Neuronal stem cell (in vitro differentiated cells): Measurements from ENCODE around the gene OTOGL.

ENCODE experiments used
- DNase-seq: peaks from one replicate; pipeline ENCODE4 v3.0.0-alpha.2; 2013; ENCODE audit warnings: low spot score
- H2AFZ ChIP-seq: one replicate; pipeline ENCODE4 v1.6.1; 2013; ENCODE audit warnings: mild to moderate bottlenecking, low read length, inconsistent platforms
- H2AK5ac ChIP-seq: 2 replicates; pipeline ENCODE4 v1.6.1; 2013; ENCODE audit warnings: low read depth, mild to moderate bottlenecking, inconsistent platforms, low read length, moderate library complexity, mixed read lengths
- H2BK120ac ChIP-seq: 2 replicates; pipeline ENCODE4 v1.6.1; 2013; ENCODE audit warnings: low read depth, mild to moderate bottlenecking, inconsistent platforms, low read length, moderate library complexity, mixed read lengths
- H2BK12ac ChIP-seq: one replicate; pipeline ENCODE4 v1.6.1; 2013; ENCODE audit warnings: low read length, inconsistent platforms
- H2BK15ac ChIP-seq: 2 replicates; pipeline ENCODE4 v1.6.1; 2013; ENCODE audit warnings: mild to moderate bottlenecking, low read length, inconsistent platforms, mixed read lengths
- H2BK5ac ChIP-seq: one replicate; pipeline ENCODE4 v1.6.1; 2013; ENCODE audit warnings: inconsistent platforms, mild to moderate bottlenecking, low read length, moderate library complexity
- H3K14ac ChIP-seq: one replicate; pipeline ENCODE4 v1.6.1; 2013; ENCODE audit warnings: low read length, inconsistent platforms
- H3K18ac ChIP-seq: 2 replicates; pipeline ENCODE4 v1.6.1; 2013; ENCODE audit warnings: low read length, inconsistent platforms
- H3K23ac ChIP-seq: 2 replicates; pipeline ENCODE4 v1.6.1; 2013; ENCODE audit warnings: low read depth, mild to moderate bottlenecking, mixed read lengths, low read length, inconsistent platforms; ENCODE audit not compliant: poor library complexity
- H3K27ac ChIP-seq: replicated peaks from 3 replicates; pipeline ENCODE4 v1.5.1; 2013; ENCODE audit warnings: low read length, inconsistent platforms
- H3K27me3 ChIP-seq, 3 experiments: 2 replicates each; pipeline ENCODE4 v1.6.1; 2013; ENCODE audit warnings: low read length in 3 of 3, mild to moderate bottlenecking in 2 of 3, inconsistent platforms in 1 of 3, low read depth in 1 of 3, mixed read lengths in 1 of 3, moderate library complexity in 1 of 3; ENCODE audit not compliant: control insufficient read depth in 3 of 3, insufficient read depth in 3 of 3
- H3K36me3 ChIP-seq, 2 donors: replicated peaks in 1 of 2; 2 replicates each; pipeline ENCODE4 v1.6.1; 2013; ENCODE audit warnings: low read length in 2 of 2; ENCODE audit not compliant: control insufficient read depth in 2 of 2, insufficient read depth in 2 of 2
- H3K4ac ChIP-seq: 2 replicates; pipeline ENCODE4 v1.6.1; 2013; ENCODE audit warnings: inconsistent platforms, mild to moderate bottlenecking, low read length, moderate library complexity
- H3K4me1 ChIP-seq, 2 donors: 1 replicate in 1 of 2; 2 replicates in 1 of 2; pipeline ENCODE4 v1.6.1; 2013; ENCODE audit warnings: low read length in 2 of 2, low read depth in 1 of 2; ENCODE audit not compliant: control insufficient read depth in 2 of 2, insufficient read depth in 1 of 2
- H3K4me2 ChIP-seq: one replicate; pipeline ENCODE4 v1.6.1; 2013; ENCODE audit warnings: mild to moderate bottlenecking, low read length, inconsistent platforms; ENCODE audit not compliant: insufficient read depth, poor library complexity, severe bottlenecking
- H3K4me3 ChIP-seq, 2 donors: 2 replicates each; pipeline ENCODE4 v1.5.1; 2013; ENCODE audit warnings: low read length in 2 of 2, mild to moderate bottlenecking in 2 of 2, inconsistent platforms in 1 of 2, moderate library complexity in 1 of 2
- H3K79me1 ChIP-seq: one replicate; pipeline ENCODE4 v1.6.1; 2013; ENCODE audit warnings: low read depth, mild to moderate bottlenecking, inconsistent platforms, low read length, moderate library complexity
- H3K9ac ChIP-seq: one replicate; pipeline ENCODE4 v1.6.1; 2013; ENCODE audit warnings: mild to moderate bottlenecking, low read depth, low read length, inconsistent platforms; ENCODE audit not compliant: poor library complexity
- H3K9me3 ChIP-seq, 2 donors: replicated peaks in 1 of 2; 2 replicates each; pipeline versions ENCODE3 to v1.6.1; 2013; ENCODE audit warnings: low read length in 2 of 2, mild to moderate bottlenecking in 2 of 2, inconsistent platforms in 1 of 2, low read depth in 1 of 2, mixed read lengths in 1 of 2, moderate library complexity in 1 of 2; ENCODE audit not compliant: control insufficient read depth in 2 of 2, insufficient read depth in 1 of 2
- H4K8ac ChIP-seq: one replicate; pipeline ENCODE4 v1.6.1; 2013; ENCODE audit warnings: low read depth, mild to moderate bottlenecking, inconsistent platforms, low read length, moderate library complexity
- H4K91ac ChIP-seq: one replicate; pipeline ENCODE4 v1.6.1; 2013; ENCODE audit warnings: low read length, low read depth, mild to moderate bottlenecking, inconsistent platforms; ENCODE audit not compliant: poor library complexity
- WGBS, 2 donors: extraction: QIAGEN DNeasy Blood & Tissue Kit; methylation state at CpG; one replicate each; pipeline ENCODE4 v1.1.7; 2013; ENCODE audit warnings: missing lambda C conversion rate in 2 of 2, mixed read lengths in 1 of 2; ENCODE audit not compliant: insufficient read length in 2 of 2, insufficient replicate concordance in 1 of 2; ENCODE audit errors: extremely low coverage in 2 of 2; 5-methylcytosine and 5-hydroxymethylcytosine counted together

The OTOGL gene

GRCh38 chr12:80107221-80107620 lies 7.9 kb downstream of the OTOGL start:
- Histone ChIP-seq H2BK5ac (no peak overlapping the region), H4K8ac (no peak overlapping the region), H3K4me3 (no peak overlapping the region), H3K36me3 (no peaks in the 10 kb centered on the region), H2BK12ac (no peak overlapping the region), H3K27me3 (no peaks in the 10 kb centered on the region), H2AK5ac (no peak overlapping the region), H2AFZ (no peak overlapping the region), H3K4me1 (no peaks in the 10 kb centered on the region), H3K9ac (no peak overlapping the region), H3K14ac (no peak overlapping the region), H3K9me3 (no peaks in the 10 kb centered on the region), H3K4ac (no peak overlapping the region), H4K91ac (no peak overlapping the region), H3K4me2 (no peak overlapping the region), H2BK15ac (no peak overlapping the region), H3K79me1 (no peaks in the 10 kb centered on the region), H3K18ac (no peak overlapping the region), H3K27ac (no peak overlapping the region), H3K23ac (no peak overlapping the region), H2BK120ac (no peak overlapping the region)
- WGBS, 2 donors, result no CpG with 5 or more reads among the region's 5 CpGs
- DNase-seq, result no peak

DNA sequence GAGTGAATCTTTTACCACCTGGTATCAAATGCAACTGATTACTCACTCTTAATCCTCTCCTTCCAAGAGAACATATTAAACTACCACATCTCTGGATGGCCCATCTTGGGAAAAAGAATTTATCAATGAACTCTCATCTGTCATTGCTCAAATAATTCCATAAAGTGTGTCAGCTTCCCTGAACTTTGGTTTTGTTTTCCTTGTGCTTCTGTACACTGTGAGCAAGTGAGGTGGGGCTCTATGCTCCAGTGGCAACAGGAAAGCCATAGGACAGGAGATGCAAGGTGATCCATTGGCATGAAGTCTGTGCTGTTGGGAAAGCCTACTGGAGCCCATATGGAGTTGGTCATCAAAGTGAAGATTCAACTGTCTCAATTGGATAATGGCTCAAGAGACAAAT lies 17.4 kb downstream of the OTOGL start:
- no peaks in the 10 kb centered on the region for H3K36me3 ChIP-seq
- no peak overlapping the region for H2BK120ac ChIP-seq
- no peak overlapping the region for H2BK15ac ChIP-seq
- H3K4ac ChIP-seq, result no peak overlapping the region
- H4K91ac ChIP-seq, result no peak overlapping the region
- no peak overlapping the region for H3K4me3 ChIP-seq
- no peak overlapping the region for H2AK5ac ChIP-seq
- no peak overlapping the region for H3K23ac ChIP-seq
- H3K27ac ChIP-seq, result no peak overlapping the region
- no peak overlapping the region for H3K9ac ChIP-seq
- no peak overlapping the region for H4K8ac ChIP-seq
- H3K79me1 ChIP-seq, result no peaks in the 10 kb centered on the region
- no peak for DNase-seq
- peaks cover 4 to 9% of the 10 kb centered on the region in 2 donors for H3K4me1 ChIP-seq
- H3K14ac ChIP-seq, result no peak overlapping the region
- no peaks in the 10 kb centered on the region for H3K9me3 ChIP-seq
- H2BK12ac ChIP-seq, result no peak overlapping the region
- H2AFZ ChIP-seq, result no peak overlapping the region
- no peak overlapping the region for H2BK5ac ChIP-seq
- H3K18ac ChIP-seq, result no peak overlapping the region
- no peak overlapping the region for H3K4me2 ChIP-seq
- H3K27me3 ChIP-seq, result no peaks in the 10 kb centered on the region

- Histone ChIP-seq H3K9ac (no peak overlapping the region), H2BK15ac (no peak overlapping the region), H3K4me1 (peaks cover 4 to 9% of the 10 kb centered on the region in 2 donors), H3K27ac (no peak overlapping the region), H2AFZ (no peak overlapping the region), H2BK120ac (no peak overlapping the region), H3K9me3 (no peaks in the 10 kb centered on the region), H2AK5ac (no peak overlapping the region), H4K91ac (no peak overlapping the region), H3K14ac (no peak overlapping the region), H3K36me3 (no peaks in the 10 kb centered on the region), H3K79me1 (no peaks in the 10 kb centered on the region), H3K23ac (no peak overlapping the region), H2BK5ac (no peak overlapping the region), H4K8ac (no peak overlapping the region), H3K4ac (no peak overlapping the region), H3K18ac (no peak overlapping the region), H3K27me3 (no peaks in the 10 kb centered on the region), H3K4me3 (no peak overlapping the region), H2BK12ac (no peak overlapping the region), H3K4me2 (no peak overlapping the region)
- no CpG with 5 or more reads among the region's 2 CpGs for WGBS, 2 donors
- no peak for DNase-seq
Measured at GRCh38 chr12:80118565-80119324, 19.4 kb downstream of the OTOGL start.

DNA sequence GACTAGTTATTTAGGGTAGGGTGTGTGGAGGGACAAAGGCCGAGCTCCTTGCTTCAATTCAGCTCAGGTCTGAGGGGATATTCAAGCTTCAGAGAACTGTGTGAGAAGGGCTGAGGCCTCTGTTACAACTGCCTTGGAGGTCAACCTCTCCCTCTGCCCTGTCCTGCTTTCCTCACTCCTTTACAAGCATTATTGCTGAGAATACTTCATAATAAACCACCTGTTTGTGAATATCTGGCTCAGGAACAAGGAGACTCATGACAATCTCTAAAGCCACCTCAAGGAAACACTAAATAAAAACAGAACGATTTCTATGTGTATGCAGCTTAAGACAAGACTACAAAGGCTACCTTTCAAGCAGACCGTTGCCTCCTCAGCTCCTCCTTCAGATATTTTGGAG lies 21.7 kb downstream of the OTOGL start:
- H3K4me1 ChIP-seq, result peaks cover 4 to 9% of the 10 kb centered on the region in 2 donors
- H2BK5ac ChIP-seq, result no peak overlapping the region
- H3K9me3 ChIP-seq, result no peaks in the 10 kb centered on the region
- H3K9ac ChIP-seq, result no peak overlapping the region
- no peak overlapping the region for H2BK15ac ChIP-seq
- H3K18ac ChIP-seq, result no peak overlapping the region
- no CpG with 5 or more reads among the region's 3 CpGs for WGBS, 2 donors
- H3K79me1 ChIP-seq, result no peaks in the 10 kb centered on the region
- H2AK5ac ChIP-seq, result no peak overlapping the region
- no peak overlapping the region for H3K4me3 ChIP-seq
- no peak overlapping the region for H2BK12ac ChIP-seq
- DNase-seq, result no peak
- H3K4ac ChIP-seq, result no peak overlapping the region
- H3K27ac ChIP-seq, result no peak overlapping the region
- H4K8ac ChIP-seq, result no peak overlapping the region
- no peaks in the 10 kb centered on the region for H3K27me3 ChIP-seq
- no peak overlapping the region for H3K23ac ChIP-seq
- H2BK120ac ChIP-seq, result no peak overlapping the region
- H3K4me2 ChIP-seq, result no peak overlapping the region
- no peak overlapping the region for H3K14ac ChIP-seq
- no peaks in the 10 kb centered on the region for H3K36me3 ChIP-seq
- peak overlapping the region; percentile 38 for H2AFZ ChIP-seq
- H4K91ac ChIP-seq, result no peak overlapping the region
